Midbrain (tissue), 1 donor: Measurements from ENCODE around the gene PRSS33.

ENCODE experiments used
- DNase-seq: peaks from one replicate; lab custom pipeline; 2025; lab: John Stamatoyannopoulos, UW

PRSS33 gene

DNA sequence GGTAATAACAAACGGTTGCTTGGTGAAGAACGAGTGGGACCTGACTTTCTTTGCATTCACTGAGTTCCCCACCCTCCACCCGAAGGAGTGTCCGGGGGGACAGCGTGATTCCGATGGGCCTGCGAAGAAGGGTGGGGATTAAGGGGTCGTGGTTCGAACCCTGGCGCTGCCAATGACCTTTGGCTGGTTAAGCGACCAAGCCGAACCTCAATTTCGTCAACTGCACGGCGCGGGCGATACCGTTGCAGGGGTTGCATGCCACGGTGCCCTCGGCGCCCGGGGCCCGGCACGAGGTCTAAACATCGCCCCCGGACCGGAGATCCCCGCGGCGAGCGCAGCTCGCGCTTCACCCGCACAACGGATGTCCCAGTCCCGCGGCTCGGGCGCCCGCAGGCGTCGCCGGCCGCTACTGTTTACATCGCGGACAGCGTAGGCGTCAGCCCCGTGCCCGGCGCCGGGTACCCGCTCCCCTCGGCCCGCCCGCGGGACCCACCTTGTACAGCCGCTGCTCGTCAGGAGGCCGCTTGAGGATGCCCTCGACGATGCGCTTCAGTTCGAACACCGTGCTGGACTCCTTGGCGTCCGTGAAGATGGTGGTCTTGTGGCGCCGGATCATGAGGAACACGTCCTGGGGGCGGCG lies 10.7 kb downstream of the PRSS33 start:
- peak; percentile 41 for DNase-seq

DNA sequence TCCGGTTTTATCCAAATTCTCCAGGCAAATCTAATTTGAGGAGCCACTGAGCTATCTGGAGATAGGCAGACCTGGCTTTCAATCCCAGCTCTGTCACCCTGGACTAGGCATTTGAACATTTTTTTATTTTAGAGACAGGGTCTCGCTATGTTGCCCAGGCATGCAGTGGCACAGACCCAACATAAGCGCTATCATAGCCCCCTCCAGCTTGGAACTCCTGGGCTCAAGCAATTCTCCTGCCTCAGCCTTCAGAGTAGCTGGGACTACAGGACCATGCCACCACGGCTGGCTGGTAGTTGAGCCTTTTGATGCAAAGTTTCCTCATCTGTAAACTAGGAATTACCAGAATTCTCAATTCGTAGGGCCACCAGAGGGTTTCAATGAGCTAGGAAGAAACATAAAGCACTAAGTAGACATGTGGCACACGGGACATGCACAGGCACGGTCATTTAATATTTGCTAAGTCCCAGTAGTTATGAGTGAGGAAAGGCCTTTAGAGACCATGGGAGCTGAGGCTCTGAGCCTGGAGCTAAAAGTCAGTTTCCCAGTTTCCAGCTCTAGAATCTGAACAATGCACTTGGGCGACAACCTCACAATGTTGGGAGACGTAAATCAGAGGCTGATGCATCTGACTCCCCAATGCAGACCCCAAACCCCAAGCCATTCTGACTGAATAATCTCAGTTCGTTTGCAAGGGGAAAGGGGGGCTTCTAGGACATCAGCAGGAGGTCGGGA lies 11.4 kb downstream of the PRSS33 start:
- no peak for DNase-seq

DNA sequence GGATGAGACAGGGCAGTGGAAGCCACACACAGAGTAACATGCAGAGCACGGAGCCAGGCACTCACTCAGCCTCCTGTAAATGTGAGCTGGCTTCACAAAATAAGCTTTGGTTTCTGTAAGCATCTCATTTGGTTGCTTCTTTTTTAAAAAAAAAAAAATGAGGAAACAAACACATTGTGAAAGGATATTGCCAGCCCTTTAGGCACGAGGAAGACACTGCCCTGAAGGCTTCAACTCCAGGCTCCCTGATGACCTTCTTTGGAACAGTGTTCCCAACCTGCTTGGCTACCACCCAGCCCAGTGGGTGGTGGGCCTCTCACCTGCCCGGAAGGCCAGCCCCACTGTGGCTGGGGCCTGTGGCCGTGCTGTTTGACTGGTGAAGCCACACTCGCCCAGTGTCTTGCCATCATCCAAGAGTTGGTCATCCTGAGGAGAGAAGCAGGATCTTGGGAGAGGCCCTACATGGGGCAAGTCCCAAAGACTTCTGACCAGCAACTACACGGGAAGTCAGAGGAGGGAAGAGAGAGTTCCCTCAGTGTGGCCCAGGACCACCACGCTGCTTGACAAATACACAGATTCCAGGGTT lies 12.1 kb downstream of the PRSS33 start:
- no peak for DNase-seq

DNA sequence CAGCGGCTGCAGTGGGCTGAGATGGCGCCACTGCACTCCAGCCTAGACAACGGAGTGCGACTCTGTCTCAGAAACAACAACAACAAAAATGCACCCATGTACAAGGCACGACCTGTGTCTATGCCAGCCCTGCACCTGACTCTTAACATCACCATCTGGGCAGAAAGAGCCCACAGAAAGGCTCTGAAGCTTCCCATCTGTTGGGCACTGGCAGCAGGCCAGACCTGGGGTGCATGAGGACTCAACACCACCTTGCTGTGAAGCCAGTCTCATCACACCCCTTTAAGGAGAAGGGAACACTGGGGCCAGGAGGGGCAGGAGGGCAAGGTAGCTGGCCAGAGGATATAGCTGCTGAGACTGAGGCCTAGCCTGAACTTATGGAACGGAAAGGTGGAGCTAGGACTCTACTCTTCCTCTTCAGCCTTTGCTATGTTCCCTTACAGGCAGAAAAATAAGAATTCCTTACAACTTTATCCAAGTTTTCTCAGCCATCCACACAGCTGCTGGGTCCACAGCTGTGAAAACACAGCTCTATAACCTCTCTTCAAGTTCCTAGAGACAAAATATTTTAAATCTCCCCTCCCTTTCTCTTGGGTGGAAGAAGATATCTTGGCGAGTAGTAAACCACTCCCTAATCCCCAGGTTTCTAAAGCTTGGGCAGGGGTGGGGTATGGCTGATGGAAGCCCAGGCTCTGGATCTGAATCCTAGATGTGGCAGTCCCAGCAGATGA lies 13.0 kb downstream of the PRSS33 start:
- no peak for DNase-seq

DNA sequence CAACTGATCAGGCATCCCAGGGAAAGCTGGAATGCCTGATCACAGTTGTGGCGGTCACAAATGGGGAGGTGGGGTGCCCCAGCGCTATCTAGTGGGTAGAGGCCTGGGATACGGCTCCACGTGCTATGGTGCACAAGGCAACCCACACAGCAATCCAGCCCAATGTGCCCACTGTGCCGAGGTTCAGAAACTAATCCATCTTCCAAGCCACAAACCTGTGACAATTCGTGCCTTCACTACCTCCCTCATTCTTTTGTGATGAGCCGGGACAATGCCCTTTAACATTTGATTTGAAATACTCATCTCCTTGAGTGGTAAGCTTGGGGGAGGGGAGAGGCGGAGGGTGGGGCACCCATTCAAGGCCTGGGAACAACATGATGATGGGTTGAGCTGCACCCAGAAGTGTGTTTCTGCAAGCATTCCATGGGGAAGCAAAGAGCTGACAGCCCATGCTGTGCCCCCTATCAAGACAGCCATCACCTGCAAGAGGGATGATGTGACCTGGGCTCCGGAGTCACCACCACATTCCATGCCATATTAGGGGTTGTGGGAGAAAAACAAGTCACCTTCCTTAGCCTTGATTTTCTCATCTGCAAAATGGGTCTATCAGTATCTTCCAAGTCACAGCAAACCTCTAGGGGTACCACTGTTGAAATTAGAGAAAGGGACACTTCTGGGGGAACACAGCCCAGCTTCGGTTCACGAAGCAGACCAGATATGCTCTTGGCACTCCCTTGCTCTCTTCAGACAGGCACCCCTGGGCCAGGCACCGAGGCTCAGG lies 14.0 kb downstream of the PRSS33 start:
- DNase-seq, result no peak

DNA sequence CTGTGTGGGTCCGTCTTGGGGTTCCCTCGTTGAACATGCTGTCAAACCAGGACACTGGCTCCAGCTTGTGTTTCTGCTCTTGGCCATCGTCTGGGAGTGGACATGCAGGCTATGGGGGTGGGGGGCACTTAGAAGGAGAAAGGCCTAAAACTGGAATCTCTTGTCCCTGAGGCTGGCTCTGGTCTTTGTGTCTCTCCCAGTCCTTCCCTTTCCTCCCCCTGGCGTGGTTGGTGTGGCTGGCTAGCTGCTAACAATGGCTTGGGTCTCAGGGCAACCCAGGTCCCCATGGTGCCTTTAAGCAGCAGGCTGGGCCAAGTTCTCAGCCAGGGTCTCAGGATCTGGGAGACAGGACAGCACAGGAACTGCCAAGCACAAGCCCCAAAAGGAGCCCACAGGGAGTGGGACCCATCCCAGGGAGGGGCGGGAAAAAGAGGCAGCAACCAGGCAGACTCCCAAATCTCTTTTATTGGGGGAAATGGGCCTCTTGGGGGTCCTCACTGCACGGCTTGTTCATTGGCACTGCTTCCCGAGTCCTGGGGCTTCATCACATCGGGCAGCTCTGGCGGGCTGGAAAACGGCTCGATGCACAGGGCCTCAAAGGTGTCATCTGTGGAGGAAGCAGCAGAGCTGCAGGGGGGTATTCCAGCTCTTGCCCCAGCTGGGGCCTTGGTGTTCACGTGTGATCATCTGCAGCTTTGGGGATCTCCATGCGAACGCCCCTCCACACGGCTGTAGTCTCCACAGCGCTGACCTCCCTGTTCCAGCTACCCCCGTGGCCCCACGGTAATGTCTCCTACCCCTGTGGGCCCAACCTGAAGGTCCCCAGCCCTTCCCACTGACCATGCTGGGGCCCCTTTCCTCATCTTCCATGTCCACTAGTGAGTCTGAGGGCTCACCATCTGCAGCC lies 15.6 kb downstream of the PRSS33 start:
- DNase-seq, result no peak

DNA sequence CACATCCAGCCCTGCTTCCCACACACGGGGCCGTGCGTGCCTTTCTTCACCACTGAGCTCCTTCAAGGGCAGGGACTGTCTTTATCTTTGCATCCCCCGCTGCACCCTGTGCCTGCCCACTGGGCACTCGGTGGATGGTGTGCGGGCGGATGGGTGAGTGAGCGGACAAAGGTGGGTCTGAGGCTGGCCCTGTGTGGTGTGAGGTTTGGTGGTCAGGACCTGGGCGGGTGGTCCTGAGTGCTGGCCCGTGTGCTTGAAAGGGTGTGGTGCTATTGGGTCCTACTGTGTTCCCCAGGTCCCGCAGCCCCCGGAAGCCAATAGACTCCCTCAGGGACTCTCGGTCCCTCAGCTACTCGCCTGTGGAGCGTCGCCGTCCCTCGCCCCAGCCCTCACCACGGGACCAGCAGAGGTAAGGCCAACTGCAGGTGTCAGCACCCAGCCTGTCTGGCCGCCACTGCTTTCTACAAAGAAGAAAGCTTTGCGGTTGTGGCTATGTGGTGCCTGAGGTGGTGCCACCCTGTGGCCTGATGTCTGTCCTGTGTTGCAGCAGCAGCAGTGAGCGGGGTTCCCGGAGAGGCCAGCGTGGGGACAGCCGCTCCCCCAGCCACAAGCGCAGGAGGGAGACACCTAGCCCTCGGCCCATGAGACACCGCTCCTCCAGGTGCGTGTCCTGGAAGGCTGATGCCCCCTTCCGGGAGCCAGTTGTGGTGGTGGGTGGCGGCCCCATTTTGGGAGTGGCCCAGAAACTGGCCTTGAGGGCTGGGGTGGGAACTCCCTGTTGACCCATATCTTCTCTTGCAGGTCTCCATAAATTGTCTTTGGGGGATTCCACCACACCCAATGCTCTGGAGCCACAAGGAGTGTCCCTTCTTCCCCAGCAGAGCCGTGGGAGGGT lies 17.1 kb downstream of the PRSS33 start:
- DNase-seq, result no peak

DNA sequence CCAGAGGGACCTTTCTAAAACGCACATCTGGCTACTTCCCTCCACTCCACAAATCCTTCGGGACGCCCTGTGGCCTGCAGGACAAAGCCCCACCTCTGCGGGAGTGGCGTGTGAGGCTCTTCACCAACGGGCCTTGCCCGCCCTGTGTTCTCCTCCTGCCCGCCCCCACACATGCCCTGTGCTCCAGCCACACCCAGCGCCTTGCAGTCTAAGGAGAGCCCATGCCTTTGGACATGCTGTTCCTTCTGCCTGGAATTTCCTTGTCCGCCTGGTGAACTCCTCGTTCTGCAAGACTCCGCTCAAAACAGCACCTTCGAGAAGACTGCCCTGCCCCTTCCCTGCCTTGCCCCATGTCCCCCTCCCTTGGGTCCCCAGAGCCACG lies 17.7 kb downstream of the PRSS33 start:
- no peak for DNase-seq

DNA sequence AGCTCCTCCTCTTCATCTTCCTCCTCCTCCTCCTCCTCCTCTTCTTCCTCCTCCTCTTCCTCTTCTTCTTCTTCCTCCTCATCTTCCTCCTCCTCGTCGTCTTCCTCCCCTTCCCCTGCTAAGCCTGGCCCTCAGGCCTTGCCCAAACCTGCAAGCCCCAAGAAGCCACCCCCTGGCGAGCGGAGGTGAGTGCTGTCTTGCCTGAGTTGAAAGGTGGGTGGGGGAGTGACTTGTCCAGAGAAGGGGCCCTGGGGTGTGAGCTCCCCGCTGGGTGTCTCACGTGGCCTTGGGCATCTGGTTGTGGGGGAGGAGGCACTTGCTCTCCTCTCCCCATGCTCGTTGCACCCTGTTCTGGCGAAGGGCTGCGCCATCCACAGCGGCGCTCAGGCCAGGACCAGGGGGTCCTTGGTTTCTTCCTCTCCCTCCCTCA lies 18.2 kb downstream of the PRSS33 start:
- no peak for DNase-seq

DNA sequence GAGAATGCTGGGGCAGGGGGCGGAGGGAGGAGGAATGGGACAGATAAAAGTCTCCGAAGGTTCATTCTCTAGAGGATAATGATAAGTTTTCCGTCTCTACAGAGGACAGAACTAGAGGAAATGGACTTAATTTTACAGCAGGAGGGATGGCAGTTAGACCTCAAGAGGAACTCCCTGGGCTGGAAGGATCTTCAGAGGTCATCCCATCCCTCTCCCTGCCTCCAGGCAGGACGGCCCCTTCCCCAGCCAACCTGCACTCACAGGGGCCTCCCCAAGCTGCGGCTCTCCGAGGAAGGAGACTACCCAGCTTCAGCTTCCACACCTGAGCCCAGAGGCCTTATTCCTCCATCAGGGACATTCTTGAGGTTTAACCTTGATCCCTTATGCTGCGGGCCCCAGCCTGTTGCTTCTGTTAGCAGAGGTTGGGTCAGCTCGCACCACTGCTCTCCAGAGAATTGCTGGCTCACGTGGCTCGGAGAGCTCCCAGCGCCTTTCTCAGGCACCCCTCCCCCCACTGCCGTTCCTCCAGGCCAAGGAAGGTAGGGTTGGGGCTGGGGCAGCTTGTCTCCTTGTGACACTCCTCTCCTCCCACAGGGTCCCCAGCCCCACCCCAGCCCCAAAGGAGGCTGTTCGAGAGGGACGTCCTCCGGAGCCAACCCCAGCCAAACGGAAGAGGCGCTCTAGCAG lies 18.8 kb downstream of the PRSS33 start:
- no peak for DNase-seq

DNA sequence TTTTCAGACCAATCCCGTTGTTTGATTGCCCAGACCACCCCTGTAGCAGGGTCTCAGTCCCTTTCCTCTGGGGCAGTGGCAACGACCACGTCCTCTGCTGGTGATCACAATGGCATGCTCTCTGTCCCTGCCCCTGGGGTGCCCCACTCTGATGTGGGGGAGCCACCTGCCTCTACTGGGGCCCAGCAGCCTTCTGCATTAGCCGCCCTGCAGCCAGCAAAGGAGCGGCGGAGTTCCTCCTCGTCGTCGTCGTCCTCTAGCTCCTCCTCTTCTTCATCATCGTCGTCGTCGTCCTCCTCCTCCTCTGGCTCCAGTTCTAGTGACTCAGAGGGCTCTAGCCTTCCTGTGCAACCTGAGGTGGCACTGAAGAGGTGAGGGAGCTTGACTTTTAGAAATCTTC lies 19.5 kb downstream of the PRSS33 start:
- no peak for DNase-seq

DNA sequence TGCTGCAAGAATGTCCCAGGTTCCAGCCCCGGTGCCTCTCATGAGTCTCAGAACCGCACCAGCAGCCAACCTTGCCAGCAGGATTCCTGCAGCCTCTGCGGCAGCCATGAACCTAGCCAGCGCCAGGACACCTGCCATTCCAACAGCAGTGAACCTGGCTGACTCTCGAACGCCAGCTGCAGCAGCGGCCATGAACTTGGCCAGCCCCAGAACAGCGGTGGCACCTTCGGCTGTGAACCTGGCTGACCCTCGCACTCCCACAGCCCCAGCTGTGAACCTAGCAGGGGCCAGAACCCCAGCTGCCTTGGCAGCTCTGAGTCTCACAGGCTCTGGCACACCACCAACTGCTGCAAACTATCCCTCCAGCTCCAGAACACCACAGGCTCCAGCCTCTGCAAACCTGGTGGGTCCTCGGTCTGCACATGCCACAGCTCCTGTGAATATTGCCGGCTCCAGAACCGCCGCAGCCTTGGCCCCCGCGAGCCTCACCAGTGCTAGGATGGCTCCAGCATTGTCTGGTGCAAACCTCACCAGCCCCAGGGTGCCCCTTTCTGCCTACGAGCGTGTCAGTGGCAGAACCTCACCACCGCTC lies 20.1 kb downstream of the PRSS33 start:
- DNase-seq, result no peak

DNA sequence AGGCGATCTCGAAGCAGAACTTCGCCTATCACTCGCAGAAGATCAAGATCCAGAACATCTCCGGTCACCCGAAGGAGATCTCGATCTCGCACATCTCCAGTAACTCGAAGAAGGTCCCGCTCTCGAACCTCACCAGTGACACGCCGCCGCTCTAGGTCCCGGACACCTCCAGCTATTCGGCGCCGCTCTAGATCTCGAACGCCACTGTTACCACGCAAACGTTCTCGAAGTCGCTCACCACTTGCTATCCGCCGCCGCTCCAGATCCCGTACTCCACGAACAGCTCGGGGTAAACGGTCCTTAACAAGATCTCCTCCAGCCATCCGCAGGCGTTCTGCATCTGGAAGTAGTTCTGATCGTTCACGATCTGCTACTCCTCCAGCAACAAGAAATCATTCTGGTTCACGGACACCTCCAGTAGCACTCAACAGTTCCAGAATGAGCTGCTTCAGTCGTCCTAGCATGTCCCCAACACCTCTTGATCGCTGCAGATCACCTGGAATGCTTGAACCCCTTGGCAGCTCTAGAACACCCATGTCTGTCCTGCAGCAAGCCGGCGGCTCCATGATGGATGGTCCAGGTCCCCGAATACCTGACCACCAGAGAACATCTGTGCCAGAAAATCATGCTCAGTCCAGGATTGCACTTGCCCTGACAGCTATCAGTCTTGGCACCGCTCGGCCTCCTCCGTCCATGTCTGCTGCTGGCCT lies 20.8 kb downstream of the PRSS33 start:
- no peak for DNase-seq

DNA sequence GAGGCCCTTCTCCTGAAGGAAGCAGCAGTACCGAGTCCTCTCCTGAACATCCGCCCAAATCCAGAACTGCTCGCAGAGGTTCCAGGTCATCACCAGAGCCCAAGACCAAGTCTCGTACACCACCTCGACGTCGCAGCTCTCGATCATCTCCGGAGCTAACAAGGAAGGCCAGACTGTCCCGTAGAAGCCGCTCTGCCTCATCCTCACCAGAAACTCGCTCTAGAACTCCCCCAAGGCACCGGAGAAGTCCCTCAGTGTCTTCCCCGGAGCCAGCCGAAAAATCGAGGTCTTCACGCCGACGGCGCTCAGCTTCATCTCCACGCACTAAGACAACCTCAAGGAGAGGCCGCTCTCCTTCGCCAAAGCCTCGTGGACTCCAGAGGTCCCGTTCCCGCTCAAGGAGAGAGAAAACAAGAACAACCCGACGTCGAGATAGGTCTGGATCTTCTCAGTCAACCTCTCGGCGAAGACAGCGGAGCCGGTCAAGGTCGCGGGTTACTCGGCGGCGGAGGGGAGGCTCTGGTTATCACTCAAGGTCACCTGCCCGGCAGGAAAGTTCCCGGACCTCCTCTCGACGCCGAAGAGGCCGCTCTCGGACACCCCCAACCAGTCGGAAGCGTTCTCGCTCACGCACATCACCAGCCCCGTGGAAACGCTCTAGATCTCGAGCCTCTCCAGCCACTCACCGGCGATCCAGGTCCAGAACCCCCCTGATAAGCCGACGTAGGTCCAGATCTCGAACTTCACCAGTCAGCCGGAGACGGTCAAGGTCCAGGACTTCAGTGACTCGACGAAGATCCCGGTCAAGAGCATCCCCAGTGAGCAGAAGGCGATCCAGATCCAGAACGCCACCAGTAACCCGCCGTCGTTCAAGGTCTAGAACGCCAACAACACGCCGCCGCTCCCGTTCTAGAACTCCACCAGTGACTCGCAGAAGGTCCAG lies 21.6 kb downstream of the PRSS33 start:
- DNase-seq, result no peak

DNA sequence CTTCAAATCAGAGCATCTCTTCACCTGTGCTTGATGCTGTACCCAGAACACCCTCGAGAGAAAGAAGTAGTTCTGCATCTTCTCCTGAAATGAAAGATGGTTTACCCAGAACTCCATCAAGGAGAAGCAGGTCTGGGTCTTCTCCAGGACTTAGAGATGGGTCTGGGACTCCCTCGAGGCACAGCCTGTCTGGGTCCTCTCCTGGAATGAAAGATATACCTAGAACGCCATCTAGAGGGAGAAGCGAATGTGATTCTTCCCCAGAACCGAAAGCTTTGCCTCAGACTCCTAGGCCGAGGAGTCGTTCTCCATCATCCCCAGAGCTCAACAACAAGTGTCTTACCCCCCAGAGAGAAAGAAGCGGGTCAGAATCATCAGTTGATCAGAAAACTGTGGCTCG lies 22.6 kb downstream of the PRSS33 start:
- no peak for DNase-seq

DNA sequence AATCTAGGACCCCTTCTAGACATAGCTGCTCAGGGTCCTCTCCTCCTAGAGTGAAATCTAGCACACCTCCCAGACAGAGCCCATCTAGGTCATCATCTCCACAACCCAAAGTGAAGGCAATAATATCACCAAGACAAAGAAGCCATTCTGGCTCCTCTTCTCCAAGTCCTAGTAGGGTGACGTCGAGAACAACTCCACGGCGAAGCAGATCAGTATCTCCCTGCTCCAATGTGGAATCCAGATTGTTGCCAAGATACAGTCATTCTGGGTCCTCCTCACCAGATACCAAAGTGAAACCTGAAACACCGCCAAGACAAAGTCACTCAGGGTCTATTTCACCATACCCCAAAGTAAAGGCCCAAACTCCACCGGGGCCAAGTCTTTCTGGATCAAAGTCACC lies 24.2 kb downstream of the PRSS33 start:
- no peak for DNase-seq

DNA sequence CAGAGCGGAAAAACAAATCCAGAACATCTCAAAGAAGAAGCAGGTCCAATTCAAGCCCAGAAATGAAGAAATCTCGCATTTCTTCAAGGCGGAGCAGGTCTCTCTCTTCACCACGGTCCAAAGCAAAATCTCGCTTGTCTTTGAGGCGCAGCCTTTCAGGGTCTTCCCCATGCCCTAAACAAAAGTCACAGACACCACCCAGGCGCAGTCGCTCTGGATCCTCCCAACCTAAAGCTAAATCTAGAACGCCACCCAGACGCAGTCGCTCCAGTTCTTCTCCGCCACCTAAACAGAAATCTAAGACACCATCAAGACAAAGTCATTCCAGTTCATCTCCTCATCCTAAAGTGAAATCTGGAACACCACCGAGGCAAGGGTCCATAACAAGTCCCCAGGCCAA lies 24.6 kb downstream of the PRSS33 start:
- DNase-seq, result no peak
